Skeletal muscle cell (primary cell): ENCODE measurements around the gene FBXL5.

Experiments used
- DNase-seq: peaks from one replicate; pipeline ENCODE4 v3.0.0-alpha.2; 2010; ENCODE audit warnings: low read depth
- H3K4me3 ChIP-seq: 2 replicates; pipeline ENCODE4 v1.5.1; 2011; ENCODE audit warnings: low read depth, mild to moderate bottlenecking, control low read depth, low read length, moderate library complexity

Gene FBXL5

GRCh38 chr4:15584785-15585184, 70.4 kb downstream of the FBXL5 start:
- no peak overlapping the region for H3K4me3 ChIP-seq
- DNase-seq: no peak

GRCh38 chr4:15577508-15577907, 77.6 kb downstream of the FBXL5 start:
- peak; percentile 13 for DNase-seq
- no peak overlapping the region for H3K4me3 ChIP-seq

DNA sequence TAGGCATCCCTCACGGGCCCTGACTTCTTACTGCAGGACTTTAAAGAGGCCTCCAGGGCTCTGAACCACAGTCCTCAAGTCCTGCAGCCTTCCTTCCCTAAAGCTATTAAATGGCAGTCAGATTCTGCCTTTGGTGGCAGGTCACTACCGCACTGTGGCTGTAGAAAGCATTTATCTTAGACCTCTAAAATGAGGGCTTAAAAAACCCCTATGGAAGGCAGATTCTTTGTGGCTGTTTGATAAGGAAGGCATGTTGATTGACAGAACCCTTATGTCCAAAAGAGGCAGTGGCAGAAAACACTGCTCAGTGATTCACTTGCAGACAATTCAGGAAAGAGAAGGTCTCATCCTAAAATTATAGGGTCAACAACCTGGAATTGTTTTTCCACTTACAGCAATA, 79.2 kb downstream of the FBXL5 start:
- DNase-seq: no peak

GRCh38 chr4:15569746-15570145, 85.4 kb downstream of the FBXL5 start:
- DNase-seq: no peak
- H3K4me3 ChIP-seq: no peak overlapping the region

More for the DNA sequence above, 79.2 kb downstream of the FBXL5 start:
- H3K4me3 ChIP-seq: no peak overlapping the region

GRCh38 chr4:15568821-15569220, 86.3 kb downstream of the FBXL5 start:
- no peak overlapping the region for H3K4me3 ChIP-seq
- no peak for DNase-seq

- DNase-seq: no peak
- H3K4me3 ChIP-seq: no peak overlapping the region
These were observed 91.3 kb downstream of the FBXL5 start for GRCh38 chr4:15563871-15564270.

GRCh38 chr4:15562623-15563022, 92.5 kb downstream of the FBXL5 start:
- H3K4me3 ChIP-seq: no peak overlapping the region
- no peak for DNase-seq

DNA sequence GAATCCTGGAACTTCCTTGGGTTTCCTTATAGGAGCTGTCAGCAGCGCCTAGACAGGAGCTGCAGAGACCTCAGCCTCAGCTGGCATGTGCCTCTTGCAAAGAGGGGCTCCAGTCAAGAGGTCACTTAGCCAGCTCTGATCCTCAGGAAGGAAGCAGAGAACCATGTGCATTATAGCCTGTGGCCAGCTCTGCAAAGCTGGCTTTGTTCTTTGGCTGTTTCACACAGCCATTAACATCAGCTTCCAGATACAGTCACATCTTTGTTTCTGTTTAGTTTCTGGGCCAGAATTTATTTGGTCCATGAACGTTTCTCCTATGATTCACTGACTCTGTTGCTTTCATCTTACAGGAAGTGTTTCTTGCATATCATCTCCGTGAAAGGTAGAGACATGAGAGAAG, 93.0 kb downstream of the FBXL5 start:
- no peak overlapping the region for H3K4me3 ChIP-seq
- no peak for DNase-seq

DNA sequence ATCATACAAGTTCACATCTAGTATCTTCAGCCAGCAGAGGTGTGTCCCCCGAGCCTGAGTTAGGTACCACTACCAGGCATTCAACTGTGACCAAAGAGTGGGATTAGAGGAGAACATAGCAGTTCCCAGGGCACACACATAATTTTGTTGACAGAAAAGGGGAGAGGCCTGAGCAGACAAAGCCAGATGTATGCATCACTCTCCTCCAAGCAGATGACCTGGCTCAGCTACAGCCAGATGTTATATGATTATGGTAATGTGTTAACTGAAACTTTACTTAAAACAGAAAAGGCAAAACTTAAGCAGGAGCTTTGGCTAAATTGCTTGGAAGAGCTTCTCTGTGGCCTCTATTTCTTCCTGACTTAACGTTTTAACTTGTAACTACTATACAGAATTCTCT, 96.6 kb downstream of the FBXL5 start:
- DNase-seq: no peak
- H3K4me3 ChIP-seq: no peak overlapping the region

DNA sequence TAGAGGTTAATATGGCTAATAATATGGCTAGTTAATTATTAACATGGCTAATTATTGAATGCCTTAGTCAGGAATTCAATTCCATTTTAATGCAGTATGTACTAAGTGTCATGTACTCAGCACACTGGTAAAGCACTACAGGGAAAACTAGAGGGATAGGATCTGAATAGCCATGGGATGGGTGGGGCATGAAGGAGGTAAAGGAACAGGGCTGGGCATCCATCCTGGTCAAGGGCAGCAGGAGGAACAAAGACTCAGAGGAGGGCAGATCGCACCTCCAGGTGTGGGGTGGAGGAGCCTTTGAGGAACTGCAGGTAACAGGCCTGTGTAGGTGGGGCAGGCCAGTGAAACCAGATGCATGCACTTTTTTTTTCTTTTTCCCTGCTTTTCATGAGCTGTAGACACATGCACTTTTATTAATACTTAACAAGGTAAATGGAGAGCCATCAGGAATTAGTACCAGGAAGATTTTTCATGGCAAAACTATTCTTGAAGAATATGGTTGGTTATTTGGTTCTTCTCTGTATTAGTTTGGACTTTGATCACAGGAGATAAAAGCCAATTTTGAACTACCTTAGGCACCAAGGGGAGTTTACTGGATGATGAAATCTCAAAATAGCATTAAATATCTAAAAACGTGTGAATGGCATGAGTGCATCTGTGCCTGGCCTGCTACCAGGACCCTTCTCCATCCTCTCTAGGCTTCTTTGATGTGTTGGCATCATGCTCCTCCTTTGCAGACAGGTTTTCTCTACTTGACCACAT, 97.2 kb downstream of the FBXL5 start:
- DNase-seq: no peak

GRCh38 chr4:15556511-15557092, 98.6 kb downstream of the FBXL5 start:
- DNase-seq: no peak

More for the DNA sequence above, 97.2 kb downstream of the FBXL5 start:
- H3K4me3 ChIP-seq: no peak overlapping the region

More at GRCh38 chr4:15556511-15557092, 98.6 kb downstream of the FBXL5 start:
- H3K4me3 ChIP-seq: no peak overlapping the region
